Ovary (tissue), 9 donors: Measurements from ENCODE around the gene PRKCQ. TPM values are rescaled to one million over a fixed set of nuclear protein-coding genes. Genes with fewer than 3 reads are reported as not detected.
"Not testable (repeated sequence)": the region's sequence is repeated elsewhere in the genome, so short reads cannot be mapped to it uniquely, and the experiment has no call there.

Experiments used
- DNase-seq, 5 donors: peaks; one replicate each; pipeline ENCODE4 v3.0.0-alpha.2; 2019 to 2020
- H3K27ac ChIP-seq, 2 donors: fragments of 200-600 bp; one replicate each; pipeline versions ENCODE4 v1.5.1 to v1.8.0; 2019 to 2022
- H3K27me3 ChIP-seq: fragments of 200-600 bp; one replicate; pipeline ENCODE4 v1.8.0; 2022
- H3K36me3 ChIP-seq: fragments of 200-600 bp; sonication (generic); one replicate; pipeline ENCODE4 v1.5.1; 2019
- H3K4me1 ChIP-seq: one replicate; pipeline ENCODE4 v1.8.1; 2013; ENCODE audit warnings: mild to moderate bottlenecking, moderate library complexity; ENCODE audit not compliant: insufficient read depth
- H3K4me3 ChIP-seq: fragments of 200-600 bp; sonication (generic); one replicate; pipeline ENCODE4 v1.5.1; 2017
- H3K9me3 ChIP-seq, 2 donors: fragments of 200-600 bp in 1 of 2; sonication (generic) in 1 of 2; one replicate each; pipeline versions ENCODE4 v1.5.1 to v1.8.1; 2013 to 2019; ENCODE audit warnings: mild to moderate bottlenecking in 1 of 2, moderate library complexity in 1 of 2
- EP300 ChIP-seq: sonication (generic); formaldehyde crosslinking; IDR thresholded peaks from one replicate; pipeline ENCODE4 v1.6.1; 2017; ENCODE audit warnings: antibody characterized with exemption
- POLR2A ChIP-seq: fragments of 450-650 bp; IDR thresholded peaks from one replicate; pipeline ENCODE4 v1.6.1; 2017; ENCODE audit warnings: antibody characterized with exemption, mild to moderate bottlenecking, moderate library complexity
- WGBS, 3 donors: extraction: QIAGEN DNeasy Blood & Tissue Kit in 1 of 3; methylation state at CpG; one replicate each; pipeline versions ENCODE4 v1.1.5 to v1.1.7; 2013 to 2017; 5-methylcytosine and 5-hydroxymethylcytosine counted together
- intact Hi-C, 4 donors: fragments of 100-400 bp; cut with DNase I; formaldehyde crosslinking; loops; one replicate each; pipeline versions ENCODE4 v1.11.0 to v1.15.1; 2022 to 2023
- polyA plus RNA-seq, 2 donors: library from polyadenylated mRNA; stranded (reverse); fragments of 200-250 nt in 1 of 2; fragments of 350-450 nt in 1 of 2; fragmentation: Illumina TruSeq in 1 of 2; extraction: RNeasy Lipid Tissue Mini Kit (QIAGEN cat#74804) in 1 of 2; gene quantifications; one replicate each; pipeline ENCODE4 v1.2.3, GENCODE V29; 2013 to 2014
- total RNA-seq, 7 donors: library from RNA; depleted of rRNA in 2 of 7; stranded (reverse); fragments of >200 nt in 2 of 7; fragmentation: NEBNext Ultra II Directional in 3 of 7; extraction: Animal tissue kit (Norgen Biotek cat#: 25700) in 3 of 7; gene quantifications; one replicate each; pipeline versions ENCODE4 v1.1.0 to v1.2.4, GENCODE V29; 2016 to 2023
- TF ChIP-seq, protein P1 (sequence below), 3 donors: fragments of 450-650 bp in 2 of 3; fragments of 200-600 bp in 1 of 3; IDR thresholded peaks; one replicate each; pipeline versions ENCODE4 v1.5.1 to v1.8.0; 2016 to 2022; ENCODE audit warnings: antibody characterized with exemption in 3 of 3, mild to moderate bottlenecking in 1 of 3
- donor health status: DM: no; HTN: no; CAD: no; lungs with moderate emphysema.
- donor health status: DM: no; HTN: no; CAD: no.
- donor health status: Bipolar disorder and iron deficiency.
- donor health status: DM: yes; HTN: yes; CAD: no.
- donor health status: DM: no; HTN: no; CAD: no.
- donor health status: DM: yes; HTN: yes; CAD: no.

The PRKCQ gene
- total and polyA plus RNA-seq, 9 donors = 0.71 to 3.6 (median 1.1) TPM

DNA sequence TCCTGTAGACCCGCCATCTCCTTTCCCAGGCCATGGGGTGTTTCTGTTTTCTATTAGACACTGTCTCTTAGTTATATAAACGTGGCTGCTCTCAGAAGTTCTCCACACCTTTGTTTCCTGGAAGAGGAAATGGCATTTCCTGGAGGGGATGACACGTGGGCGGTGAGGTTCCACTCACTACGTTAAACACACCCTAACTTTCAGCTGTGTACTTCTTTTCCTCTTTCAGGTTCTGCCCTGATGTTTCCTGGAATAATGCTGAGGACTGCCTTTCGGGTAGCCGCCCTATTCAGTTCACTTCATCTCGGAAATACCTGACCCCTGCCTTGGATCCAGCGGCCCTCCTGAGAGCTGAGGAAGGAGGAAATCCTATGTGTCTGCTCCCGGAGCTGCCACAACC is 3.4 kb upstream of the PRKCQ start:
- Histone ChIP-seq H3K4me1 (peaks cover 2% of the 10 kb centered on the region), H3K27ac (no peak overlapping the region), H3K9me3 (no peaks in the 10 kb centered on the region), H3K4me3 (no peak overlapping the region), H3K36me3 (no peaks in the 10 kb centered on the region), H3K27me3 (no peaks in the 10 kb centered on the region)
- no peak for DNase-seq
- WGBS, 3 donors = 89 to 90% (median 90%) methylated on average over 10 of the region's 10 CpGs
- TF ChIP-seq, protein P1, sequence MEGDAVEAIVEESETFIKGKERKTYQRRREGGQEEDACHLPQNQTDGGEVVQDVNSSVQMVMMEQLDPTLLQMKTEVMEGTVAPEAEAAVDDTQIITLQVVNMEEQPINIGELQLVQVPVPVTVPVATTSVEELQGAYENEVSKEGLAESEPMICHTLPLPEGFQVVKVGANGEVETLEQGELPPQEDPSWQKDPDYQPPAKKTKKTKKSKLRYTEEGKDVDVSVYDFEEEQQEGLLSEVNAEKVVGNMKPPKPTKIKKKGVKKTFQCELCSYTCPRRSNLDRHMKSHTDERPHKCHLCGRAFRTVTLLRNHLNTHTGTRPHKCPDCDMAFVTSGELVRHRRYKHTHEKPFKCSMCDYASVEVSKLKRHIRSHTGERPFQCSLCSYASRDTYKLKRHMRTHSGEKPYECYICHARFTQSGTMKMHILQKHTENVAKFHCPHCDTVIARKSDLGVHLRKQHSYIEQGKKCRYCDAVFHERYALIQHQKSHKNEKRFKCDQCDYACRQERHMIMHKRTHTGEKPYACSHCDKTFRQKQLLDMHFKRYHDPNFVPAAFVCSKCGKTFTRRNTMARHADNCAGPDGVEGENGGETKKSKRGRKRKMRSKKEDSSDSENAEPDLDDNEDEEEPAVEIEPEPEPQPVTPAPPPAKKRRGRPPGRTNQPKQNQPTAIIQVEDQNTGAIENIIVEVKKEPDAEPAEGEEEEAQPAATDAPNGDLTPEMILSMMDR (IDR thresholded peaks at IDR 0.05) = no peak
- intact Hi-C loops = no loop called here

DNA sequence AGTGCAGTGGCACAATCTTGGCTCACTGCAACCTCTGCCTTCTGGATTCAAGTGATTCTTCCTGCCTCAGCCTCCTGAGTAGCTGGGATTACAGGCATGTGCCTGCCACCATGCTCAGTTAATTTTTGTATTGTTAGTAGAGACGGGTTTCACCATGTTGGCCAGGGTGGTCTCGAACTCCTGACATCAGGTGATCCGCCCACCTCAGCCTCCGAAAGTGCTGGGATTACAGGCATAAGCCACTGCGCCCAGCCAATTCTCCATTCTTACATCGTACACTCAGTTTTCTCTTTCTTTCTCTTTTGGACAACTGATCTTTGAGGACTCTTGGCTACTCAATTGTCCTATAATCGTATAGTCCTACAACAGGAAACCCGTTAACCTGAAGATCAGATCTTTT is 2.8 kb upstream of the PRKCQ start:
- 97 to 98% (median 97%) methylated on average over 8 of the region's 8 CpGs for WGBS, 3 donors
- H3K9me3 ChIP-seq, intact Hi-C loops, H3K27me3 ChIP-seq, H3K27ac ChIP-seq, H3K4me1 ChIP-seq, H3K36me3 ChIP-seq, DNase-seq, H3K4me3 ChIP-seq: not testable (repeated sequence)

DNA sequence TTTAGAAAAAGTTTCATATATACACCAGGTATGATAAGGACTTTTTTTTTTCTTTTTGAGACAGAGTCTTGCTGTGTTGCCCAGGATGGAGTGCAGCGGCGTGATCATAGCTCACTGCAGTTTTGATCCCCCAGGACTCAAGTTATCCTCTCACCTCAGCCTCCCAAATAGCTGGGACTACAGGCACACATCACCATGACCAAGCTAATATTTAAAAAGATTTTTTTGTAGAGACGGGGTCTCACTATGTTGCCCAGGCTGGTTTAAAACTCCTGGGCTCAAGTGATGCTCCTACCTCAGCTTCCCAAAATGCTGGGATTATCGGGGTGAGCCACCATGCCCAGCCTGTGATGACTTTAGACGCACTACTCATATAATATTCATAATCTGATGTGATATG is 2.2 kb upstream of the PRKCQ start:
- Histone ChIP-seq H3K9me3 (no peaks in the 10 kb centered on the region), H3K4me3 (no peak overlapping the region), H3K27ac (no peak overlapping the region), H3K27me3 (no peaks in the 10 kb centered on the region), H3K4me1 (peaks cover 2% of the 10 kb centered on the region), H3K36me3 (no peaks in the 10 kb centered on the region)
- intact Hi-C loops = no loop called here
- no peak for DNase-seq
- WGBS, 3 donors = 93 to 98% (median 96%) methylated on average over 5 of the region's 5 CpGs
- TF ChIP-seq POLR2A = no peak
- TF ChIP-seq, protein P1 (IDR thresholded peaks at IDR 0.05) = no peak
- no peak for TF ChIP-seq EP300

DNA sequence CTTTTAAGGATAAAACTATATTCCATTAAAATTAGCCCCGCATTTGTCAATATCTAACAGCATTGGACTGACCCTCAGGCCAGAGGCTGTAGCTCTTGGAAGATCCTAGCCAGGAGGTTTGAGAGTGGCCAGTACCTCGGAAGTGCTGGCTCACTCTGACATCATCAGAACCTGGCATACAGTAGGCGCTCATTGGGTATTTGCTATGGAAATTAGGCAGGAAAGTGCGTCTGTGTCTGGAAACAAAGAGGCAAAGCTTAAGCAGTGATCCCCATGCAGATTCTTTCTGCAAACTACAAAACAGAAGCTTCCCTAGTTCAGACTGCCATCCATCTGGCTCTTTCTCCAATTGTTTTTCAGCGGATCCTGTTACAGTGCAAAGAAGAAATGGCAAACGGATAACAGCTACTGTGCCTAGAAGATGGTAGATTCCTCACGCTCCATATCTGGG is 1.7 kb upstream of the PRKCQ start:
- TF ChIP-seq, protein P1 (IDR thresholded peaks at IDR 0.05) = no peak
- no peak for TF ChIP-seq POLR2A
- TF ChIP-seq EP300 = no peak
- 85 to 91% (median 87%) methylated on average over 7 of the region's 7 CpGs for WGBS, 3 donors
- DNase-seq = no peak
- Histone ChIP-seq H3K36me3 (no peaks in the 10 kb centered on the region), H3K27ac (no peak overlapping the region), H3K4me1 (peaks cover 2% of the 10 kb centered on the region), H3K9me3 (no peaks in the 10 kb centered on the region), H3K27me3 (no peaks in the 10 kb centered on the region), H3K4me3 (no peak overlapping the region)
- intact Hi-C loops = no loop called here

DNA sequence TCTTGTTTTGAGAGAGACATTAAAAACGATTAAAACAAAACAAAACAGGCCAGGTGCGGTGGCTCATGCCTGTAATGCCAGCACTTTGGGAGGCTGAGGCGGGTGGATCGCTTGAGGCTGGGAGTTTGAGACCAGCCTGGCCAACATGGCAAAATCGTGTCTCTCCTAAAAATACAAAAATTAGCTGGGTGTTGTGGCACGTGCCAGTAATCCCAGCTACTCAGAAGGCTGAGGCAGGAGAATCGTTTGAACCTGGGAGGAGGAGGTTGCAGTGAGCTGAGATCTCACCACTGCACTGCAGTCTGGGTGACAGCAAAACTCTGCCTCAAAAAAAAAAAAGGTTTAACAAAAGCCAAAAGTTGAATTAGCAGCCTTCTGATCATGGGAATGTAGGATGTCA is 1.1 kb upstream of the PRKCQ start:
- H3K27me3 ChIP-seq, H3K27ac ChIP-seq, H3K9me3 ChIP-seq, DNase-seq, intact Hi-C loops, H3K4me1 ChIP-seq, H3K36me3 ChIP-seq, H3K4me3 ChIP-seq: not testable (repeated sequence)
- 40 to 51% (median 43%) methylated on average over 7 of the region's 7 CpGs for WGBS, 3 donors
